Measurements from ENCODE around the gene MAGEA9B. TPM values are rescaled to one million over a fixed set of nuclear protein-coding genes. Genes with fewer than 3 reads are reported as not detected.
"Not testable (repeated sequence)": the region's sequence is repeated elsewhere in the genome, so short reads cannot be mapped to it uniquely, and the experiment has no call there.

Gene MAGEA9B
- total RNA-seq, 1 donor from 2014 or later = not detected

GRCh38 chrX:149567621-149568417, 19.4 kb downstream of the MAGEA9B start:
- no peak overlapping the region for H3K4me3 Mint-ChIP-seq (ENCODE audit: unreplicated experiment)
- TF ChIP-seq CTCF (IDR thresholded peaks at IDR 0.05; ENCODE audit: partially characterized antibody, unreplicated experiment) = no peak
- DNase-seq = no peak
- H3K27me3 Mint-ChIP-seq (ENCODE audit: unreplicated experiment) = peaks cover 3% of the 10 kb centered on the region
- H3K27ac Mint-ChIP-seq (ENCODE audit: unreplicated experiment) = no peak overlapping the region
- no peaks in the 10 kb centered on the region for H3K36me3 Mint-ChIP-seq (ENCODE audit: unreplicated experiment)
- H3K4me1 Mint-ChIP-seq (ENCODE audit: low read depth, unreplicated experiment) = peaks cover 7% of the 10 kb centered on the region
- H3K9me3 Mint-ChIP-seq (ENCODE audit: unreplicated experiment) = no peaks in the 10 kb centered on the region

GRCh38 chrX:149563359-149563758, 23.9 kb downstream of the MAGEA9B start:
- no peaks in the 10 kb centered on the region for H3K9me3 Mint-ChIP-seq (ENCODE audit: unreplicated experiment)
- no peak overlapping the region for H3K4me3 Mint-ChIP-seq (ENCODE audit: unreplicated experiment)
- no peak for DNase-seq
- no peak overlapping the region for H3K27ac Mint-ChIP-seq (ENCODE audit: unreplicated experiment)
- H3K27me3 Mint-ChIP-seq (ENCODE audit: unreplicated experiment) = peaks cover 2% of the 10 kb centered on the region
- no peaks in the 10 kb centered on the region for H3K36me3 Mint-ChIP-seq (ENCODE audit: unreplicated experiment)
- no peaks in the 10 kb centered on the region for H3K4me1 Mint-ChIP-seq (ENCODE audit: low read depth, unreplicated experiment)
- TF ChIP-seq CTCF (IDR thresholded peaks at IDR 0.05; ENCODE audit: partially characterized antibody, unreplicated experiment) = no peak

- H3K4me3 Mint-ChIP-seq (ENCODE audit: unreplicated experiment); H3K4me1 Mint-ChIP-seq (ENCODE audit: low read depth, unreplicated experiment); DNase-seq; H3K36me3 Mint-ChIP-seq (ENCODE audit: unreplicated experiment); H3K9me3 Mint-ChIP-seq (ENCODE audit: unreplicated experiment); H3K27me3 Mint-ChIP-seq (ENCODE audit: unreplicated experiment); H3K27ac Mint-ChIP-seq (ENCODE audit: unreplicated experiment): not testable (repeated sequence)
These were observed 32.0 kb downstream of the MAGEA9B start for GRCh38 chrX:149555251-149555650.

GRCh38 chrX:149551939-149552248, 35.4 kb downstream of the MAGEA9B start:
- DNase-seq; H3K27me3 Mint-ChIP-seq (ENCODE audit: unreplicated experiment); H3K9me3 Mint-ChIP-seq (ENCODE audit: unreplicated experiment); H3K27ac Mint-ChIP-seq (ENCODE audit: unreplicated experiment); H3K36me3 Mint-ChIP-seq (ENCODE audit: unreplicated experiment); H3K4me1 Mint-ChIP-seq (ENCODE audit: low read depth, unreplicated experiment); H3K4me3 Mint-ChIP-seq (ENCODE audit: unreplicated experiment): not testable (repeated sequence)

DNA sequence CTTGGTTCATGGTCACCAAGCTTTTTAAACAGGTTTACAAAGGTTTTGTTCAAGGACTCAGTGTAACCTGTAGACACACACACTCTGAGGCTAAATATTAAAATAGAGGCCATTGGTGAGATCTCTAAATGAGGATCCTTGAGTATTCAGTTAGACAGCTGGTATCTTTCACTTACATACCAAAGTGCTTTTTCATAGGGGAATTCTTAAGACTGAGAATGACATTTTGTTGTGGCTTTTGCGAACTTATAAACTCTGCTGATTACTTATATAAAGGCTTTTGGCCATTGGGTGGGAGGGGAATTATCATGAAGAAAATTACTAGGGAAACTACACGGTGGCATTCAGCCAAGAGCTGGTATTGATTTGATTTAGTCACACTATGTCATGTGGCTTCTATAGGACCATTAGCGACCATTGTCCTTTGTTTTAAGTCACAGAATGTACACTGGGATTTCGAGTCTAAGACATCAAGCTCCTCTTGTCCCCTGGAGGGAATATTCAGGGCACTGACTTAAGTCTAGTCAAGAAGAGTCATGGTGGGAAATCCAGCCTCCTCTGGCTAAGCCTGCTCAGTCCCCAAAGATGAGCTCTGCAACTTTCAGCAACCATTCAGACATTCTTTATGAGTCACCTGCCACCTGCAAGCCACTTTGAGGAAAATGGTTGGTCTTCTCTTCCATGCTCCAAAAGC, 35.9 kb downstream of the MAGEA9B start:
- not testable (repeated sequence) for H3K4me3 Mint-ChIP-seq (ENCODE audit: unreplicated experiment); H3K36me3 Mint-ChIP-seq (ENCODE audit: unreplicated experiment); H3K4me1 Mint-ChIP-seq (ENCODE audit: low read depth, unreplicated experiment); DNase-seq; H3K27me3 Mint-ChIP-seq (ENCODE audit: unreplicated experiment); H3K9me3 Mint-ChIP-seq (ENCODE audit: unreplicated experiment); H3K27ac Mint-ChIP-seq (ENCODE audit: unreplicated experiment)

- H3K27ac Mint-ChIP-seq (ENCODE audit: unreplicated experiment) = not testable (repeated sequence)
These were observed 36.8 kb downstream of the MAGEA9B start for GRCh38 chrX:149550454-149550853.

GRCh38 chrX:149549701-149550100, 37.6 kb downstream of the MAGEA9B start, which contains the start of gene HSFX3:
Gene HSFX3, minus strand, starts transcription at chrX:149549924. Its CDS starts 72 bp downstream, at chrX:149549852.
- H3K27me3 Mint-ChIP-seq (ENCODE audit: unreplicated experiment); H3K36me3 Mint-ChIP-seq (ENCODE audit: unreplicated experiment); H3K4me1 Mint-ChIP-seq (ENCODE audit: low read depth, unreplicated experiment); DNase-seq; H3K4me3 Mint-ChIP-seq (ENCODE audit: unreplicated experiment); H3K27ac Mint-ChIP-seq (ENCODE audit: unreplicated experiment); H3K9me3 Mint-ChIP-seq (ENCODE audit: unreplicated experiment): not testable (repeated sequence)

More at GRCh38 chrX:149550454-149550853, 36.8 kb downstream of the MAGEA9B start:
- not testable (repeated sequence) for DNase-seq; H3K36me3 Mint-ChIP-seq (ENCODE audit: unreplicated experiment); H3K4me1 Mint-ChIP-seq (ENCODE audit: low read depth, unreplicated experiment); H3K27me3 Mint-ChIP-seq (ENCODE audit: unreplicated experiment); H3K9me3 Mint-ChIP-seq (ENCODE audit: unreplicated experiment); H3K4me3 Mint-ChIP-seq (ENCODE audit: unreplicated experiment)

DNA sequence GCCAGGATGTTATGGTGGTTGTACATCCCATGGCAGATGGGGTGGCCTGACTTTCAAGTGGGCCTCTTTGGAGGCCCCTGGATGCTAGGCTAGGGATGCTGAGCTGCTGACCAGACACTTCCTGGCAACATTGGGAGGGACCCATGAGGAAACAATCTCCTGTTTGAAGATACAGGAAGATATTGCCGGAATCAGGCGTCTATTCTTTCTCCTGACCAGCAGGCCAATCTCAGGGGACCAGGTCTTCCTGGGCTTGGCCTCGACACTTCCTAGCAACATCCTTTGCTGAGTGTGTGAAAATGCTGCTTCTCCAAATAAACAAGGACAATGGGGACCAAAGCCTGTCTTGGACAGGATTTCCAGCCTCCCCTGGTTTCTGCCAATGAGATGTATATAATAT, 39.5 kb downstream of the MAGEA9B start:
- not testable (repeated sequence) for H3K9me3 Mint-ChIP-seq (ENCODE audit: unreplicated experiment); H3K4me3 Mint-ChIP-seq (ENCODE audit: unreplicated experiment); H3K27ac Mint-ChIP-seq (ENCODE audit: unreplicated experiment); H3K27me3 Mint-ChIP-seq (ENCODE audit: unreplicated experiment); H3K36me3 Mint-ChIP-seq (ENCODE audit: unreplicated experiment); DNase-seq; H3K4me1 Mint-ChIP-seq (ENCODE audit: low read depth, unreplicated experiment)

- H3K4me3 Mint-ChIP-seq (ENCODE audit: unreplicated experiment); H3K27ac Mint-ChIP-seq (ENCODE audit: unreplicated experiment); DNase-seq; H3K36me3 Mint-ChIP-seq (ENCODE audit: unreplicated experiment); H3K4me1 Mint-ChIP-seq (ENCODE audit: low read depth, unreplicated experiment); H3K27me3 Mint-ChIP-seq (ENCODE audit: unreplicated experiment); H3K9me3 Mint-ChIP-seq (ENCODE audit: unreplicated experiment): not testable (repeated sequence)
These were observed 40.3 kb downstream of the MAGEA9B start for GRCh38 chrX:149546962-149547361.
